Chondrocyte (in vitro differentiated cells): ENCODE measurements around the gene GPR137B. TPM values are rescaled to one million over a fixed set of nuclear protein-coding genes. Genes with fewer than 3 reads are reported as not detected.

Experiments used
- DNase-seq: peaks from one replicate; pipeline ENCODE4 v3.0.0; 2021; ENCODE audit warnings: mixed read lengths, low spot score
- H3K27ac Mint-ChIP-seq: one replicate; pipeline ENCODE4 v1.8.0; 2021; ENCODE audit warnings: mild to moderate bottlenecking, moderate library complexity, mixed read lengths; ENCODE audit not compliant: unreplicated experiment
- H3K27me3 Mint-ChIP-seq: 2 replicates; pipeline ENCODE4 v1.8.0; 2021; ENCODE audit warnings: low read depth, mixed read lengths
- H3K36me3 Mint-ChIP-seq: 2 replicates; pipeline ENCODE4 v1.8.0; 2021; ENCODE audit warnings: low read depth, mixed read lengths
- H3K4me1 Mint-ChIP-seq: 2 replicates; pipeline ENCODE4 v1.8.0; 2021; ENCODE audit warnings: low read depth, mild to moderate bottlenecking, mixed read lengths
- H3K4me3 Mint-ChIP-seq: one replicate; pipeline ENCODE4 v1.8.0; 2021; ENCODE audit warnings: mild to moderate bottlenecking, moderate library complexity, mixed read lengths; ENCODE audit not compliant: unreplicated experiment
- H3K9me3 Mint-ChIP-seq: 2 replicates; pipeline ENCODE4 v1.8.0; 2021; ENCODE audit warnings: low read depth, mixed read lengths
- total RNA-seq: library from RNA; stranded (reverse); gene quantifications from 3 replicates; pipeline ENCODE4 v1.2.1, GENCODE V29; 2021
- TF ChIP-seq, protein P1 (sequence below): fragments of 200-600 bp; sonication (generic); IDR thresholded peaks from 2 replicates; pipeline ENCODE4 v1.5.0; 2021; ENCODE audit warnings: antibody characterized with exemption, mild to moderate bottlenecking, moderate library complexity

GPR137B gene
- total RNA-seq, 1 donor from 2014 or later = 12.2 TPM

DNA sequence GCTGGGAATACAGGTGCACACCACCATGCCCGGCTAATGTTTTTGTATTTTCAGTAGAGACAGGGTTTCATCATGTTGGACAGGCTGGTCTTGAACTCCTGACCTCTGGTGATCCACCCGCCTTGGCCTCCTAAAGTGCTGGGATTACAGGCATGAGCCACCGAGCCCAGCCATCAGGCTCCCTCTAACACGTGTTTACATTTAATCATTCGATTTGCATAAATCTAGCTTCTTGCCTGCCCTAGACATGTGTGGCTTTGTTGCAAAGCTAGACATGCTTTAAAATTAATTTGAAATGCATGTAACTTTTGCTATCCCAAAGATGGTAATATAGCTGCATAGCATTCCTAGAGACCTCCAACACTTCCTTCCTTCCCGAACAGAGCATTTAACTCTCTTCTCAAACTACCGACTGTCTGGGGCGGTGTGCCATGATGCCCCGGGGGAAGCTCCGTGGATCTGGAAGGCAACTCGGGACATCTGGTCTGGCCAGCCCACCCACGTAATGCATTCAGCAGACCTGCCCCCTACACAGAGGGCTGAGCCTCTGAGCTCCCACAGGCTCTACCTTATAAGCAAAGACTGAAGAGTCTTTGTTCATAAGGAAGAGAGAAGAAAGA lies 42.9 kb upstream of the GPR137B start:
- TF ChIP-seq, protein P1, sequence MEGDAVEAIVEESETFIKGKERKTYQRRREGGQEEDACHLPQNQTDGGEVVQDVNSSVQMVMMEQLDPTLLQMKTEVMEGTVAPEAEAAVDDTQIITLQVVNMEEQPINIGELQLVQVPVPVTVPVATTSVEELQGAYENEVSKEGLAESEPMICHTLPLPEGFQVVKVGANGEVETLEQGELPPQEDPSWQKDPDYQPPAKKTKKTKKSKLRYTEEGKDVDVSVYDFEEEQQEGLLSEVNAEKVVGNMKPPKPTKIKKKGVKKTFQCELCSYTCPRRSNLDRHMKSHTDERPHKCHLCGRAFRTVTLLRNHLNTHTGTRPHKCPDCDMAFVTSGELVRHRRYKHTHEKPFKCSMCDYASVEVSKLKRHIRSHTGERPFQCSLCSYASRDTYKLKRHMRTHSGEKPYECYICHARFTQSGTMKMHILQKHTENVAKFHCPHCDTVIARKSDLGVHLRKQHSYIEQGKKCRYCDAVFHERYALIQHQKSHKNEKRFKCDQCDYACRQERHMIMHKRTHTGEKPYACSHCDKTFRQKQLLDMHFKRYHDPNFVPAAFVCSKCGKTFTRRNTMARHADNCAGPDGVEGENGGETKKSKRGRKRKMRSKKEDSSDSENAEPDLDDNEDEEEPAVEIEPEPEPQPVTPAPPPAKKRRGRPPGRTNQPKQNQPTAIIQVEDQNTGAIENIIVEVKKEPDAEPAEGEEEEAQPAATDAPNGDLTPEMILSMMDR = no peak
- H3K9me3 Mint-ChIP-seq = peaks cover 6% of the 10 kb centered on the region
- DNase-seq = no peak
- no peaks in the 10 kb centered on the region for H3K27me3 Mint-ChIP-seq
- H3K4me1 Mint-ChIP-seq = peaks cover 9% of the 10 kb centered on the region
- peaks cover 4% of the 10 kb centered on the region for H3K36me3 Mint-ChIP-seq
- no peak overlapping the region for H3K4me3 Mint-ChIP-seq
- no peak overlapping the region for H3K27ac Mint-ChIP-seq

DNA sequence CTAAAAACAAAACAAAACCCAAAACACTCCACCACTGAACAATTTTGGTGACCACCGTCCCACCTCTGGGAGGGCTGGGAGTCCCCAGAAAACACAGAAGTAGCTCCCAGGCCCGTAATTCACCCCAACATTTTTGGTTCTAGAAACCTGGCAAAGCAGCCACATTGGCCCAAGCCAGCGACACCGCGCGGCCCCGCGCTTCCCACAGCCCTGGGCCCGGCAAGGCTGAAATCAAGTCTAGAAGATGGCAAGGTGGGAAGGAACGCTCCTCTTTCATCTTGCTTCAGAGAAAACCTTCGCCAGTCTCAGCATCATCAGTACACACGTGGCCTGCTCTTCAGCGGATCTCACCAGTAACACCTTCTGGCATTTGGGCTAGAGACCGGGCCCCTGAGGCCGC lies 41.5 kb upstream of the GPR137B start:
- no peak for DNase-seq
- Mint-ChIP-seq H3K4me1 (peaks cover 9% of the 10 kb centered on the region), H3K27me3 (no peaks in the 10 kb centered on the region), H3K4me3 (no peak overlapping the region), H3K27ac (no peak overlapping the region), H3K9me3 (peaks cover 6% of the 10 kb centered on the region), H3K36me3 (peaks cover 4% of the 10 kb centered on the region)
- TF ChIP-seq, protein P1 = no peak

DNA sequence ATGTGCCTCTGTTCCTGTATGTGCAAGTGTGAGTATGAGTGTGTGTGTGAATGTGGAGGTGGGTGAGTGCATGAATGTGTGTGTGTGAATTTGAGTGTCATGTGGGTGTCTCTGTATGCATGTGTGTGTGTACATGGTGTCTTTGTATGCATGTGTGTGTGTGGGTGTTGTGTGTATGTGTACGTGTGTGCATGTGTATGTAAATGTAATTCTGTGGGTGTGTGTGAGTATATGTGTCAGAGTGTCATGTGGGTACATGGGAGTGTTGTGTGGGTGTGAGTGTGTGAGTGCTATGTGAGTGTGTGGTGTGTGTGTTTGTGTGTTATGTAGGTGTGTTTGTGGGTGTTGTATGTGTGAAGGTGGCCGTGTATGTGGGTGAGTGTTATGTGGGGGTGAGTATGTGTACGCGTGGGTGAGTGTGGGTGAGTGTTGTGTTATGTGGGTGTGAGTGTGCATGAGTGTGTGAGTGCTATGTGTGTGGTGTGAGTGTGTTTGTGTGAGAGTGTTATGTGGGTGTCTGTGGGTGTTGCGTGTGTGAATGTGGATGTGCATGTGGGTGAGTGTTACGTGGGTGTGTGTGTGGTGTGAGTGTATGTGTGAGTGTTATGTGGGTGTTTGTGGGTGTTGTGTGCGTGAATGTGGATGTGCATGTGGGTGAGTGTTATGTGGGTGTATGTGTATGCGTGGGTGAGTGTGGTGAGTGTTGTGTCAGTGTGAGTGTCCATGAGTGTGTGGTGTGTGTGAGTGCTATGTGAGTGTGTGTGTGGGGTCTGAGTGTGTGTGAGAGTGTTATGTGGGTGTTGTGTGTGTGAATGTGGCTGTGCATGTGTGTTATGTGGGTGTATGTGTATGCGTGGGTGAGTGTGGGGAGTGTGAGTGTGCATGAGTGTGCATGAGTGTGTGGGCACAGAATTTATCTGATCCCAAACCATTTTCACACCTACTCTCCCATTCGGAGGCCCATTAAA lies 40.8 kb upstream of the GPR137B start:
- Mint-ChIP-seq H3K27me3 (no peaks in the 10 kb centered on the region), H3K9me3 (peaks cover 3% of the 10 kb centered on the region), H3K36me3 (peaks cover 4% of the 10 kb centered on the region), H3K27ac (no peak overlapping the region), H3K4me3 (no peak overlapping the region), H3K4me1 (peaks cover 9% of the 10 kb centered on the region)
- TF ChIP-seq, protein P1 = no peak
- DNase-seq = no peak

DNA sequence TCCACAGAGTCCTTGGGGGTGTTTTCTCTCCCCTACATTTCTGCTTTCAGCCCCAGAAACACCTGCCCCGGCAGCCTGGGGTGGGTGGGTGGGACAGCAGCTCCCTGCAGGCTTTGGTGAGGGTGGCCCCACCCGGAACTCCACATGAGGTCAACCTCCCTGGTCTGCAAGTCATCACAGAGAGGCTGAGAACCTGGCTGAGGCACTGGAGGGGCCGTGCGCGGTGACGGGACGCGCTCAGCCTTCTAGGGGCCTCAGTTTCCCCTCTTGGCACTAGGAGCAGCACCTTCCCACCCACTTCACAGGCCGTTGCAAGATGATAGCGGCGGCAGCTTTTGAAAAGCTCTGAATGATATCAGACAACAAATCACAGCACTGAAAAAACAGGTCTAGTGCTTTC lies 39.7 kb upstream of the GPR137B start:
- Mint-ChIP-seq H3K4me1 (peaks cover 7% of the 10 kb centered on the region), H3K9me3 (no peaks in the 10 kb centered on the region), H3K4me3 (no peak overlapping the region), H3K36me3 (no peaks in the 10 kb centered on the region), H3K27me3 (no peaks in the 10 kb centered on the region), H3K27ac (no peak overlapping the region)
- TF ChIP-seq, protein P1 = no peak
- no peak for DNase-seq

DNA sequence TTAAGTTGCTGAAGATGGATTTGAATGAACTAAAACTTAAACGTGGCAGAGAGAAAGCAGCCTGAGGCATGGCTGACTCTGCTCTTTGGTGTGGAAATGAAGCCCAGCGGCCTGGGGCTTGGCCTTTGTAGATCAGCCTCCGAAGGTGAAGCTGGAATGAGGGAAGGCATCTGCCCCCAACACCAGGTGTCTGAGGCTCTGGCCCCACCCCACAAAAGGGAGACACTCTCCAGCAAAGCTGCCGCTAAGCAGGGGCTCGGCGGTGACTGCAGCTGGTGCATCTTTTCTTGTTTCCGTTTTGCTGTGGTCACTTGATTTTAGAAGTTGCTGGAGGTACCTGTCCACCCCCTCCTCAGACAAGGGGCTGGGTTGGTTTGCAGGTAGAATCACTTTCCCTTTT lies 39.3 kb upstream of the GPR137B start:
- no peak overlapping the region for H3K4me3 Mint-ChIP-seq

More for the DNA sequence above, 39.3 kb upstream of the GPR137B start:
- H3K9me3 Mint-ChIP-seq = no peaks in the 10 kb centered on the region
- TF ChIP-seq, protein P1 = no peak
- H3K36me3 Mint-ChIP-seq = no peaks in the 10 kb centered on the region
- no peak for DNase-seq
- H3K27ac Mint-ChIP-seq = no peak overlapping the region
- peaks cover 7% of the 10 kb centered on the region for H3K4me1 Mint-ChIP-seq
- no peaks in the 10 kb centered on the region for H3K27me3 Mint-ChIP-seq
